SU-DHL-6 (cell line): ENCODE data around the gene ZBTB7A.

Source experiments
- H2AFZ ChIP-seq: fragments of 200-600 bp; sonication (generic); 2 replicates; pipeline ENCODE4 v1.6.1; 2014; ENCODE audit warnings: low read depth, mild to moderate bottlenecking, moderate library complexity, mixed read lengths, antibody characterized with exemption, low read length; ENCODE audit not compliant: severe bottlenecking
- H3F3A ChIP-seq: fragments of 200-600 bp; shearing (Covaris generic); 2 replicates; pipeline ENCODE4 v1.6.0; 2016; ENCODE audit warnings: antibody characterized with exemption, mild to moderate bottlenecking; ENCODE audit not compliant: insufficient read depth
- H3K27ac ChIP-seq: fragments of 200-600 bp; sonication (generic); 2 replicates; pipeline ENCODE4 v1.5.1; 2016; ENCODE audit warnings: low read depth, mild to moderate bottlenecking, low read length, moderate library complexity, mixed read lengths
- H3K27me3 ChIP-seq: fragments of 200-600 bp; sonication (generic), shearing (Covaris generic); 2 replicates; pipeline ENCODE4 v1.6.0; 2014; ENCODE audit warnings: mild to moderate bottlenecking, low read length
- H3K36me3 ChIP-seq: fragments of 200-600 bp; sonication (generic); 2 replicates; pipeline ENCODE4 v1.6.1; 2014; ENCODE audit warnings: mild to moderate bottlenecking, low read length, mixed read lengths
- H3K4me2 ChIP-seq: fragments of 300-600, 200-600 bp; shearing (Covaris generic), sonication (generic); 2 replicates; pipeline ENCODE4 v1.6.0; 2014; ENCODE audit warnings: low read length, low read depth, mild to moderate bottlenecking; ENCODE audit not compliant: poor library complexity, severe bottlenecking
- H3K4me3 ChIP-seq: fragments of 200-600 bp; sonication (generic); 2 replicates; pipeline ENCODE4 v1.5.1; 2014; ENCODE audit warnings: antibody characterized with exemption, low read length, mild to moderate bottlenecking, mixed read lengths; ENCODE audit not compliant: insufficient read depth, poor library complexity, severe bottlenecking
- H3K79me2 ChIP-seq: fragments of 200-600 bp; sonication (generic); 2 replicates; pipeline ENCODE4 v1.6.1; 2014; ENCODE audit warnings: mild to moderate bottlenecking, low read length, moderate library complexity; ENCODE audit not compliant: insufficient read depth
- H3K9ac ChIP-seq: fragments of 200-600 bp; sonication (generic); 2 replicates; pipeline ENCODE4 v1.7.0; 2014; ENCODE audit warnings: mild to moderate bottlenecking, low read length
- H3K9me2 ChIP-seq: fragments of 200-600 bp; sonication (generic); replicated peaks from 2 replicates; pipeline ENCODE4 v1.6.1; 2014; ENCODE audit warnings: low read length; ENCODE audit not compliant: insufficient read depth
- H3K9me3 ChIP-seq: fragments of 200-600 bp; sonication (generic); 2 replicates; pipeline ENCODE4 v1.6.1; 2014; ENCODE audit warnings: low read length, mixed read lengths; ENCODE audit not compliant: insufficient read depth
- H4K20me1 ChIP-seq: fragments of 200-600 bp; sonication (generic); 2 replicates; pipeline ENCODE4 v1.6.1; 2014; ENCODE audit warnings: low read depth, mild to moderate bottlenecking, antibody characterized with exemption, low read length, moderate library complexity, mixed read lengths
- CTCF ChIP-seq: fragments of 200-600 bp; sonication (generic); IDR thresholded peaks from one replicate; pipeline ENCODE4 v1.5.1; 2017; ENCODE audit warnings: antibody characterized with exemption, mild to moderate bottlenecking, low read length, moderate library complexity; ENCODE audit not compliant: insufficient read depth, poor library complexity, severe bottlenecking
- EZH2phosphoT487 ChIP-seq: fragments of 200-600 bp; sonication (generic), shearing (Covaris generic); conservative IDR thresholded peaks from 2 replicates; pipeline ENCODE4 v1.6.1; 2018; ENCODE audit warnings: mild to moderate bottlenecking, antibody characterized with exemption, low read length, moderate library complexity, mixed read lengths

Gene ZBTB7A

GRCh38 chr19:4010808-4011110 lies 55.9 kb downstream of the ZBTB7A start:
- Histone ChIP-seq H3K9me2 (no peaks in the 10 kb centered on the region), H3K27me3 (no peaks in the 10 kb centered on the region), H3K9me3 (no peaks in the 10 kb centered on the region), H3K27ac (no peak overlapping the region), H3K4me2 (no peak overlapping the region), H3K4me3 (no peak overlapping the region), H3K9ac (no peak overlapping the region), H2AFZ (no peak overlapping the region), H3K79me2 (peaks cover 47% of the 10 kb centered on the region), H3K36me3 (no peaks in the 10 kb centered on the region), H4K20me1 (no peaks in the 10 kb centered on the region), H3F3A (no peaks in the 10 kb centered on the region)
- TF ChIP-seq CTCF (no peak), EZH2phosphoT487 (no peak)

GRCh38 chr19:4009990-4010807 lies 56.5 kb downstream of the ZBTB7A start:
- no peaks in the 10 kb centered on the region for H3F3A ChIP-seq

GRCh38 chr19:4007836-4008539 lies 58.7 kb downstream of the ZBTB7A start:
- H3K4me3 ChIP-seq: peak overlapping the region; percentile 86
- H3K79me2 ChIP-seq: peaks cover 41% of the 10 kb centered on the region
- no peaks in the 10 kb centered on the region for H3K9me2 ChIP-seq
- no peaks in the 10 kb centered on the region for H4K20me1 ChIP-seq
- H3K9ac ChIP-seq: peak overlapping the region; percentile 92
- no peaks in the 10 kb centered on the region for H3K27me3 ChIP-seq
- peak overlapping the region; percentile 72 for H3K4me2 ChIP-seq
- H2AFZ ChIP-seq: no peak overlapping the region
- H3K9me3 ChIP-seq: no peaks in the 10 kb centered on the region
- TF ChIP-seq EZH2phosphoT487: no peak
- TF ChIP-seq CTCF: no peak
- H3K27ac ChIP-seq: peak overlapping the region; percentile 30; the same call in 1 of the 2 replicates
- H3K36me3 ChIP-seq: no peaks in the 10 kb centered on the region
- no peaks in the 10 kb centered on the region for H3F3A ChIP-seq

More at GRCh38 chr19:4009990-4010807, 56.5 kb downstream of the ZBTB7A start:
- no peaks in the 10 kb centered on the region for H3K36me3 ChIP-seq
- peaks cover 42% of the 10 kb centered on the region for H3K79me2 ChIP-seq
- no peaks in the 10 kb centered on the region for H3K9me2 ChIP-seq
- H3K4me2 ChIP-seq: no peak overlapping the region
- no peaks in the 10 kb centered on the region for H3K27me3 ChIP-seq
- H3K9me3 ChIP-seq: no peaks in the 10 kb centered on the region
- H4K20me1 ChIP-seq: no peaks in the 10 kb centered on the region
- TF ChIP-seq CTCF: no peak
- no peak for TF ChIP-seq EZH2phosphoT487
- H3K4me3 ChIP-seq: no peak overlapping the region
- H3K9ac ChIP-seq: no peak overlapping the region
- H2AFZ ChIP-seq: no peak overlapping the region
- no peak overlapping the region for H3K27ac ChIP-seq
